Esophagus squamous epithelium (tissue), 5 donors: ENCODE data around the gene RABEP1. TPM values are rescaled to one million over a fixed set of nuclear protein-coding genes. Genes with fewer than 3 reads are reported as not detected.

ENCODE experiments used
- DNase-seq: peaks from one replicate; lab custom pipeline; 2025; lab: John Stamatoyannopoulos, UW
- H3K27ac ChIP-seq, 4 donors: fragments of 200-600 bp; sonication (generic); one replicate each; pipeline ENCODE4 v1.5.1; 2016 to 2019; ENCODE audit warnings: mild to moderate bottlenecking in 1 of 4
- H3K27me3 ChIP-seq, 4 donors: fragments of 200-600 bp; sonication (generic); 1 replicate in 3 of 4; 2 replicates in 1 of 4; pipeline versions ENCODE4 v1.5.1 to v1.6.0; 2017 to 2021; ENCODE audit warnings: antibody characterized with exemption in 1 of 4
- H3K36me3 ChIP-seq, 3 donors: fragments of 200-600 bp; sonication (generic); one replicate each; pipeline ENCODE4 v1.5.1; 2016 to 2019
- H3K4me1 ChIP-seq, 3 donors: fragments of 200-600 bp; sonication (generic); one replicate each; pipeline ENCODE4 v1.5.1; 2017 to 2019
- H3K4me3 ChIP-seq, 4 donors: fragments of 200-600 bp; sonication (generic); 1 replicate in 3 of 4; 2 replicates in 1 of 4; pipeline ENCODE4 v1.5.1; 2016 to 2019; ENCODE audit warnings: mild to moderate bottlenecking in 2 of 4, moderate library complexity in 1 of 4
- H3K9me3 ChIP-seq, 3 donors: fragments of 200-600 bp; sonication (generic); one replicate each; pipeline ENCODE4 v1.5.1; 2016 to 2019
- POLR2A ChIP-seq, 4 donors: fragments of 450-650 bp; IDR thresholded peaks; one replicate each; pipeline ENCODE4 v1.6.1; 2017; ENCODE audit warnings: antibody characterized with exemption in 4 of 4, mild to moderate bottlenecking in 4 of 4, moderate library complexity in 3 of 4
- WGBS, 2 donors: methylation state at CpG; one replicate each; pipeline ENCODE4 v1.1.5; 2018; 5-methylcytosine and 5-hydroxymethylcytosine counted together
- intact Hi-C: fragments of 100-400 bp; cut with DNase I; formaldehyde crosslinking; loops from one replicate; pipeline ENCODE4 v1.15.0; 2022
- total RNA-seq, 4 donors: library from RNA; depleted of rRNA; stranded (reverse); fragments of >200 nt; gene quantifications; one replicate each; pipeline ENCODE4 v1.1.0, GENCODE V29; 2016
- TF ChIP-seq, protein P1 (sequence below), 6 experiments: fragments of 450-650 bp in 4 of 6; fragments of 200-600 bp in 2 of 6; sonication (generic) in 2 of 6; IDR thresholded peaks; one replicate each; pipeline ENCODE4 v1.5.1; 2016 to 2019; ENCODE audit warnings: antibody characterized with exemption in 6 of 6, mild to moderate bottlenecking in 4 of 6, moderate library complexity in 4 of 6
- donor health status: DM: yes; HTN: yes; CAD: no.

Gene RABEP1
- total RNA-seq, 4 donors from 2014 or later: 9.9 to 33.2 (median 23.3) TPM

DNA sequence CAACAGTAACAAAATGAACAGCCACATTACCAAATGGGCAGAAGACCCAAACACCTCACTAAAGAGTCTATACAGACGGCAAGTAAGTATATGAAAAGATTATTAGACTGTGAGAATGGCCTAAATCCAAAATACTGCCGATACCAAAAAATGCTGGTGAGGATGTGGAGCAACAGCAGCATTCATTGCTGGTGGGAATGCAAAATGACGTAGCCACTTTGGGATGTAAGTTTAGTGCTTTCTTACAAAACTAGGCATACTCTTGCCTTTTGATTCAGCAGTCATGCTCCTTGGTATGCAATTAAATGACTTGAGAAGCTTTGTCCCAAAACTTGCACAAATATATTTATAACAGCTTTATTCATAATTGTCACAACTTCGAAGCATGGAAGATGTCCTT lies 43.8 kb downstream of the RABEP1 start:
- 84 to 91% methylated on average over 4 of the region's 4 CpGs for WGBS, 2 donors
- H3K27ac ChIP-seq: no peak overlapping the region
- peaks cover 0 to 23% (median 0%) of the 10 kb centered on the region in 3 donors for H3K36me3 ChIP-seq
- TF ChIP-seq, protein P1, sequence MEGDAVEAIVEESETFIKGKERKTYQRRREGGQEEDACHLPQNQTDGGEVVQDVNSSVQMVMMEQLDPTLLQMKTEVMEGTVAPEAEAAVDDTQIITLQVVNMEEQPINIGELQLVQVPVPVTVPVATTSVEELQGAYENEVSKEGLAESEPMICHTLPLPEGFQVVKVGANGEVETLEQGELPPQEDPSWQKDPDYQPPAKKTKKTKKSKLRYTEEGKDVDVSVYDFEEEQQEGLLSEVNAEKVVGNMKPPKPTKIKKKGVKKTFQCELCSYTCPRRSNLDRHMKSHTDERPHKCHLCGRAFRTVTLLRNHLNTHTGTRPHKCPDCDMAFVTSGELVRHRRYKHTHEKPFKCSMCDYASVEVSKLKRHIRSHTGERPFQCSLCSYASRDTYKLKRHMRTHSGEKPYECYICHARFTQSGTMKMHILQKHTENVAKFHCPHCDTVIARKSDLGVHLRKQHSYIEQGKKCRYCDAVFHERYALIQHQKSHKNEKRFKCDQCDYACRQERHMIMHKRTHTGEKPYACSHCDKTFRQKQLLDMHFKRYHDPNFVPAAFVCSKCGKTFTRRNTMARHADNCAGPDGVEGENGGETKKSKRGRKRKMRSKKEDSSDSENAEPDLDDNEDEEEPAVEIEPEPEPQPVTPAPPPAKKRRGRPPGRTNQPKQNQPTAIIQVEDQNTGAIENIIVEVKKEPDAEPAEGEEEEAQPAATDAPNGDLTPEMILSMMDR (IDR thresholded peaks at IDR 0.05): no peak
- no peak for TF ChIP-seq POLR2A (IDR thresholded peaks at IDR 0.05)
- no peak for DNase-seq
- H3K4me1 ChIP-seq: no peaks in the 10 kb centered on the region
- H3K9me3 ChIP-seq: peaks cover 0 to 14% (median 0%) of the 10 kb centered on the region in 3 donors
- H3K4me3 ChIP-seq: no peak overlapping the region
- intact Hi-C loops: no loop called here
- H3K27me3 ChIP-seq: no peaks in the 10 kb centered on the region

DNA sequence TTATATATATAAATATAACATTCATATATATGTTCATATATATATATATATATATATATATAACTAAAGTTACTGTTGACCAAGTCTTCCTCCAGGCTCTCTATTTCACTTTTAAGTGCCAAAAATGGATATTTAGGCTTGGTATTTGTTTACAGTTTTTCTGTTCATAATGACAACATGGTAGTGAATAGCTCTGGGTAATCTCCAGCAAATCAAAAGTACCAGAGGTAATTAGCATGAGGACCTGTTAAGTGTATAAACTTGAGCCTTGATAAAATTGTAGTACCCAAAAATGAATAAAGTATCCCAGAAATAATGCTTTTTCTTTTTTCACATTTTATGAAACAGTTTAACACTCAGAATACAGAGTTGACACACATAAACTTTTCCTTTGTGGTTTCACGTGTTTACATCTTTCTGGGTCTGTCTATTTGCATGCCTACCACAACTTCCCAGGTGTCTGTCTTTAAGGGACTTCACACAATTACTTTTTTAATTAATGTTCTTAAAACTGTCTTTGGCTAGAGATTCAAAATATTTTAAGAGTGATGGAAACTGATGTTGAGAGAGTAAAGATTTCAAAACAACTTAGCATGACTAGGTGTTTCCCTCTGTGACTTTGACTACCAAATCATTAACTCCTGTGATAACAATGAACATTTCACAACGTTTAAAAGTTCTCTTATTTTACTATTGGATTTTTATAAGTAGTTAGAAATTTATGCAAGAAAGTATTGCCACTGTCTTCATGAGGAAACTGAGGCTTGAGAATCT lies 47.9 kb downstream of the RABEP1 start:
- intact Hi-C loops: no loop called here
- no peak overlapping the region for H3K4me3 ChIP-seq

GRCh38 chr17:5330981-5331380 lies 48.9 kb downstream of the RABEP1 start:
- Histone ChIP-seq H3K4me3 (no peak overlapping the region), H3K9me3 (no peaks in the 10 kb centered on the region), H3K27ac (no peak overlapping the region), H3K36me3 (peaks cover 0 to 37% (median 0%) of the 10 kb centered on the region in 3 donors), H3K27me3 (no peaks in the 10 kb centered on the region), H3K4me1 (no peaks in the 10 kb centered on the region)
- DNase-seq: no peak
- TF ChIP-seq, protein P1 (IDR thresholded peaks at IDR 0.05): no peak
- no peak for TF ChIP-seq POLR2A (IDR thresholded peaks at IDR 0.05)
- WGBS, 2 donors: 85 to 91% methylated on average over 2 of the region's 2 CpGs
- intact Hi-C loops: no loop called here

More for the DNA sequence above, 47.9 kb downstream of the RABEP1 start:
- Histone ChIP-seq H3K27ac (no peak overlapping the region), H3K9me3 (no peaks in the 10 kb centered on the region), H3K4me1 (no peaks in the 10 kb centered on the region), H3K36me3 (peaks cover 0 to 37% (median 0%) of the 10 kb centered on the region in 3 donors), H3K27me3 (no peaks in the 10 kb centered on the region)
- TF ChIP-seq, protein P1 (IDR thresholded peaks at IDR 0.05): no peak
- TF ChIP-seq POLR2A (IDR thresholded peaks at IDR 0.05): no peak
- DNase-seq: no peak
- 45 to 51% methylated on average over 2 of the region's 2 CpGs for WGBS, 2 donors

GRCh38 chr17:5331506-5331905 lies 49.4 kb downstream of the RABEP1 start:
- Histone ChIP-seq H3K4me1 (no peaks in the 10 kb centered on the region), H3K36me3 (peaks cover 0 to 37% (median 0%) of the 10 kb centered on the region in 3 donors), H3K27ac (no peak overlapping the region), H3K4me3 (no peak overlapping the region), H3K9me3 (no peaks in the 10 kb centered on the region), H3K27me3 (no peaks in the 10 kb centered on the region)
- intact Hi-C loops: no loop called here
- no peak for TF ChIP-seq POLR2A (IDR thresholded peaks at IDR 0.05)
- TF ChIP-seq, protein P1 (IDR thresholded peaks at IDR 0.05): no peak
- no peak for DNase-seq
- WGBS, 2 donors: 96 to 100% methylated on average over 4 of the region's 4 CpGs

- TF ChIP-seq, protein P1 (IDR thresholded peaks at IDR 0.05): no peak
- no peak for TF ChIP-seq POLR2A (IDR thresholded peaks at IDR 0.05)
- H3K4me3 ChIP-seq: no peak overlapping the region
- H3K4me1 ChIP-seq: no peaks in the 10 kb centered on the region
- no peak for DNase-seq
- H3K27ac ChIP-seq: no peak overlapping the region
- intact Hi-C loops: no loop called here
- 91 to 96% methylated on average over 9 of the region's 9 CpGs for WGBS, 2 donors
- H3K36me3 ChIP-seq: peaks cover 0 to 76% (median 8%) of the 10 kb centered on the region in 3 donors
- H3K9me3 ChIP-seq: no peaks in the 10 kb centered on the region
- H3K27me3 ChIP-seq: no peaks in the 10 kb centered on the region
These were observed 62.8 kb downstream of the RABEP1 start for GRCh38 chr17:5344914-5345313.
